HG03045 (cell line): ENCODE results near the gene FAM210B.
"Not testable (repeated sequence)": the region's sequence is repeated elsewhere in the genome, so short reads cannot be mapped to it uniquely, and the experiment has no call there.

Experiments used
- ATAC-seq: cut with Tn5 transposase; IDR thresholded peaks from one replicate; pipeline ENCODE4 v1.9.1; 2021; ENCODE audit warnings: mild to moderate bottlenecking, moderate library complexity; ENCODE audit not compliant: unreplicated experiment

The FAM210B gene, protein sequence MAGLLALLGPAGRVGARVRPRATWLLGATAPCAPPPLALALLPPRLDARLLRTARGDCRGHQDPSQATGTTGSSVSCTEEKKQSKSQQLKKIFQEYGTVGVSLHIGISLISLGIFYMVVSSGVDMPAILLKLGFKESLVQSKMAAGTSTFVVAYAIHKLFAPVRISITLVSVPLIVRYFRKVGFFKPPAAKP

GRCh38 chr20:56358600-56359211 lies at the start of gene FAM210B:
Gene FAM210B (plus strand): TSS chr20:56358974. CDS start chr20:56359006, 32 bp downstream.
- peak; percentile 93 for ATAC-seq

GRCh38 chr20:56316051-56316450 lies 42.7 kb upstream of the FAM210B start:
- no peak for ATAC-seq

DNA sequence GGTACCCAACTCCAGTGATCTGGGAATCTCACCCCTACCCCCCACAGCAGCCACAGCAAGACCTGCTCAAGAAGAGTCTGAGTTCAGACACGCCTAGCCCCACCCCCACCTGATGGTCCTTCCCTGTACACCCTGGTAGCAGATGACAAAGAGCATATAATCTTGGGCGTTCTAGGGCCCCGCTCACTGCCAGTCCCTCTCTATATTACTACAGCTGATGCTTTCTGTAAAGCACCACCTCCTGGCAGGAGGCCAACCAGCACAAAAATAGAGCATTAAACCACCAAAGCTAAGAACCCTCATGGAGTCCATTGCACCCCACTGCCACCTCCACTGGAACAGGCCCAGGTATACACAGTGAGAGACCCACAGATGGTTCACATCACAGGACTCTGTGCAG lies 42.3 kb upstream of the FAM210B start:
- no peak for ATAC-seq

GRCh38 chr20:56322681-56323080 lies 36.1 kb upstream of the FAM210B start:
- ATAC-seq: no peak

- ATAC-seq: no peak
Observed at GRCh38 chr20:56323206-56323605, 35.6 kb upstream of the FAM210B start.

DNA sequence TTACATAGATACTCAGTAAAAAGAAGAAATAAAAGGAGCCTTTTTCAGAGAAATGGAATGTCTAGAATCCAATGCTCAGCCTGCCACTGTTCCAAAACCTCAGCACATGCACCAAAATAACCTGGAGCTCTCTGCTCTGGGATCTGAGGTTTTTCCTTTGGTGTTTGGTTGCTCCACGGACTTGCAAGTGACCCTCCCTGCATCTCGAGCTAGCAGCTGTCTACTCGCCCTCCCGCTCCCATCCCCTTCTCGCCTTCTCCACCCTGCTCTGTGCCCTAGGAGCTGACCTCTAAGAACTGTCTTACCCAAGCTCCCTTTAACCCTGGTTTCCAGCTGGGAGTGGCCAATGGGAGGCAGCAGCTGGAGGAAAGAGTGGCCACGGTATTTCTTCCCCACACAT lies 35.1 kb upstream of the FAM210B start:
- no peak for ATAC-seq

GRCh38 chr20:56324806-56325205 lies 34.0 kb upstream of the FAM210B start:
- ATAC-seq: no peak

GRCh38 chr20:56328861-56329260 lies 29.9 kb upstream of the FAM210B start:
- no peak for ATAC-seq

GRCh38 chr20:56336709-56337108 lies 22.1 kb upstream of the FAM210B start:
- not testable (repeated sequence) for ATAC-seq

DNA sequence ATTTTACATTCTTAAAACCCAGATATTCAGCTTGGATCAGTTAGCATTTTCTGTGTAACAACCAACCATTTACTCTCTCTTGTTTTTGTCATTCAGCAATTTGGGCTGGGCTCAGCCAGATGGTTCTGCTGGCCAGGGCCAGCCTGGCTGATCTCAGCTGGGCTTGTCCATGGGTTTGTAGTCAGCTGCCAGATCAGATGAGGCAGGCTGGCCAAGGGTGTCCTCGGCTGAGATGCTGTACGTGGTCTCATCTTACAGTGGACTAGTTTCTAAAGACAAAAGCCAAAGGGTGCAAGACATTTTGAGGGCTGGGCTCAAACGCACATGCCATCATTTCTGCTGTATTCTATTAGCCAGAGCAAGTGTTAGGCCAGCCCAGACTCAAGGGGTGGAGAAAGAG lies 16.0 kb upstream of the FAM210B start:
- no peak for ATAC-seq

- ATAC-seq: no peak
Observed at GRCh38 chr20:56343861-56344381, 14.9 kb upstream of the FAM210B start.

- no peak for ATAC-seq
Observed at GRCh38 chr20:56345911-56346310, 12.9 kb upstream of the FAM210B start.

- no peak for ATAC-seq
Observed at GRCh38 chr20:56347628-56348304, 11.0 kb upstream of the FAM210B start.

GRCh38 chr20:56348305-56348693 lies 10.5 kb upstream of the FAM210B start:
- no peak for ATAC-seq

GRCh38 chr20:56348746-56349145 lies 10.0 kb upstream of the FAM210B start:
- no peak for ATAC-seq

- ATAC-seq: no peak
Observed at GRCh38 chr20:56350842-56351241, 7.9 kb upstream of the FAM210B start.

DNA sequence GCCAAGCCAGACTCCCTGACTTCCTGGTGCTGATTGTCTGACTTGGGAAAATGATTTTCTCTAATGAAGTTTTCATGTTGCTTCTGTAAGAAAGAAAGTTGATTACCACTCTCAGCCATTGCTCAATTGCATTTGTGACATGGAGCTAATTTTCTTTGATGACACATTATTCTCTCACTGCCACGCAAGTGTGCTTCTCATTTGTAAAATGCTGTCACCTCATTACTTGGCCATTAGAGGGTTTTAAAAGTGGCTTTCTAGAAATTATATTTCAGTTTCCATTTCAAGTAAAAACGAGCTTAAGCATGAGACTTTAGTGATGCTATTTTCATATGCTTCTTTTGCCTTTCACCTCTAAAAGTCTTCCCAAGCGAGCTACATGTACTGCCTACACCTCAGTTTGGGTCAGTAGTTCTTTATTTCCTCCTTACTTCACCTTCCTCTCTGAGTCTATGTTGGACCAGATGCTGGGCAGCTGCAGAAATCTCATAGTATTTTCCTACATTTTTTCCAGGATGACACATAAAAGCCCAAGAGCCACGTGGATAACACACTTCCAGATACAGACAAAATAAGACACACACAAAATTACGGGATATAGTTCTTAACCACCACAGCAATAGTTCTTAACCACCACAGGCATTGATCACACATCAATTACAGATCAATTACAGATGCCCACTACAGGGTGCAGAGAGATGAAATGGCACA lies 6.3 kb upstream of the FAM210B start:
- ATAC-seq: no peak

DNA sequence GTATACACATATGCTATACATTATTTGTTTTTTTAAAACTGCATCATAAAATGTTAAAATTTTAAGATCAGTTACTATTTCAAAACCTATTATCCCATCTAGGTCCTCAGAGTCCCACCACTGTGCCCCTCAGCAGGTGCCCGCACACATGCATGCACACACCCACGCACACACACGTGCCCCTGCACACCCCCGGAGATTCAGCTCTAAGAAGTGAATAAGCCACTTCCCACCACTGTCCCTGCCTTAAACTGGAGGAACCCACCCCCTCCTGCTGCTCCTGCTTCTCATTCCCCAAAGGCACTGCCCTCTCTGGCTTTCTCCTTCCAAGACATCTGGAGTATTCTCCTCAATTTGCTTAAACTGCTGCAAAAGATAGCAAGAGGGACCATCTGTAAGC lies 5.4 kb upstream of the FAM210B start:
- ATAC-seq: no peak

DNA sequence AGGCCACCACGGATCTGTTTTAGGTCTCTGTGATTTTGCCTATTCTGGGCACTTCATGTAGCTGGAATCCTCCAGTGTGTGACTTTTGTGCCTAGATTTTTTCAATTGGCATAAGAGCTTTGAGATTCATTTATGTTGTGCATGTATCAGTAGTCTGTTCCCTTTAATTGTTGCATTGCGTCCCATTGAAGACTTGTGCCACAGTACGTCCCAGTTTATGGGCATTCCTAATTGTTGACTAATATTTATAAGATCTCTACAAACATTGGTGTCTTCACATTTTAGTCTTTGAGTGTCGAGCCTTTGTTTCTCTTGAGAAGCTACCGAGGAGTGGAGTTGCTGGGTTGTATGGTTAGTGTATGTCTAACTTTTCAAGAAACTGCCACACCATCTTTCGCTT lies 704 bp upstream of the FAM210B start:
- ATAC-seq: no peak

DNA sequence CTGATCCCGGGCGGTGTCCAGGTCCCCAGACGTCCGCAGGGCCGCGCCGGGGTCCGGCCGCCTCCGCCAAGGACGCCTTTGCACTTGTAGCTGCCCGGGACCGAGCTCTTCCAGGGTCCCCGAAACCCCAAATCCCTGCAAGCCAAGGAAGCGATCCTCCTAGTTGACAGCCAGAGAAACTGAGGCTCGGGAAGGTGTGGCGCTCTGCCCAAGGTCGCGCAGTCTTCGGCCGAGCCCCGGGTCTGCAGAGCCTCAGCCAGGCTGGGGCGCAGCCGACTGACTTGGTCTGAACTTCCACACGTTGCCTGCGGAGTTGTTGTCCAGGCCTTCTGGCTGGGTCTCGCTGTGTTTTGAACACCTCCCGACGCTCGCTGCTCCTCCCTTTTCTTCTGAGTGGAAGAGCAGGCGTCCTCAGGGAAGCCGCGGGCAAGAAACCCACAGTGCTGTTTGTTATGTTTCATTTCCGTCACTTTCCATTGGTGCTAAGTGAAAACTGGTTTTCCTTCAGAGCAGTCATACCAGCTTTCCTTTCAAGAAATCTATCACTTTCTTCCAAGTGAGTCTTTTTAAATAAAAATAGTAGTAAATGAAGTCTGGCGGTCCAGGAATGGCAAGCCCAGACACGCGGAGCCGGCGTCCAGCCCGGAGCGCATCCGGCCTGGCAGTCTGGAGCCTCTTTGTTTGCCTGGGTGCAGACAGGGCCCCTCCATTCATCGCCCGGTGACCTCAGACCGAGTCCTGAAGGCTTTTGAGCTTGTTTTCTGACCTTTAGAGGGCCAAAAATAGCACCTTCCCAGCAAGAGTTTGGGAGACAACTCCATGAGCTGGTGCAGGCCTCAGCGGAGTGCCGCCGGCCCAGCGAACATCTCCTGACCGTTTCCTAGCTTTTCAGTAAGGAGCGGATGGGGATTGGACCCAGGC lies 698 bp downstream of the FAM210B start:
- peak; percentile 18 for ATAC-seq
